ENCODE data around the gene MZB1. TPM values are rescaled to one million over a fixed set of nuclear protein-coding genes. Genes with fewer than 3 reads are reported as not detected.

The MZB1 gene, protein sequence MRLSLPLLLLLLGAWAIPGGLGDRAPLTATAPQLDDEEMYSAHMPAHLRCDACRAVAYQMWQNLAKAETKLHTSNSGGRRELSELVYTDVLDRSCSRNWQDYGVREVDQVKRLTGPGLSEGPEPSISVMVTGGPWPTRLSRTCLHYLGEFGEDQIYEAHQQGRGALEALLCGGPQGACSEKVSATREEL
- polyA plus RNA-seq (2012; ENCODE audit: missing spikeins) = 156 TPM

DNA sequence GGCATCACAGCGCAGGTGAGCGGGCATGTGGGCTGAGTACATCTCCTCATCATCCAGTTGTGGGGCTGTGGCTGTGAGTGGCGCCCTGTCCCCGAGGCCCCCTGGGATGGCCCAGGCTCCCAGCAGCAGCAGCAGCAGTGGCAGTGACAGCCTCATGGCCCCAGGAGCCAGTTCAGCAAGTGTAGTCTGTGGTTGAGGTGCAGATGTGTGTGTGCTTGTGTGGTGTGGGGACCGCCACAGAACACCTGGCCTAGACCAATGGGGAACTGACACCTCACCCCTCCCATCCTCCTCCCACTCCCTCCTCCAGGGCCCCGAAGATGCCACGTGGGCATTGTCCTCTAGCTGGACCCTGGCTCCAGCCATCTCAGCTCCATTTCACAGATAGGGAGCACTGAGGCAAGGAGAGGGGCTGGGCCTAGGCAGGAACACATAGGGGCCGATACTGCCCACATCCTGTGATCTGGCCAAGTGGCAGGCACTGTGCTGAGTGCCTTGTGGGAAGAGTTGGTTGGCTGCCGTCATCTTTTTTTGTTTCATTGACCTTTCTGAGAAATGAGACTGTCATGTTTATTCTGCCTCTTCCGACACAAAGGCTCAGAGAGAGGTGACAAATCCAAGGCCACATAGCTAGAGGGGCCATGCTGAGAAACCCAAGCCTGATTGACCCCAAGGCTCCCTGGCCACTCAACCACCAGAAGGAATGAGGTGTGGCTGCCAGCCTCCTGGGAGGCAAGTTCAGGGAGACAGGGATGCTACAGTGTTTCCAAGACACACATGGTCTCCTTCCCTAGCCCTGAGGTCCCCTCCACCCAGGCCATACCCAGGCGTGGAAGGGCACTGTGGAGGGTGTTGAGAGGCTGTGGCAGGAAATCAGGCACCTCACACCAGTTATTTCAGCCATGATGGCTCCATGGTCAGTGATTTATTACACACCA lies at the start of gene MZB1:
TSS of gene MZB1 (minus strand) at position 213 of the 938 bp plus-strand sequence. CDS start at position 156, 57 bp downstream.
- DNase-seq (ENCODE audit: insufficient read length) = peak; percentile 87
- TF ChIP-seq TAF1 (IDR thresholded peaks at IDR 0.05; ENCODE audit: borderline replicate concordance, low read depth, low read length) (peak; percentile 88), POLR2AphosphoS5 (IDR thresholded peaks at IDR 0.05; ENCODE audit: low read depth, low read length) (peak; percentile 97), POLR2A (IDR thresholded peaks at IDR 0.05; ENCODE audit: low read depth, low read length) (peak; percentile 94)
- peak; percentile 97 for FAIRE-seq

DNA sequence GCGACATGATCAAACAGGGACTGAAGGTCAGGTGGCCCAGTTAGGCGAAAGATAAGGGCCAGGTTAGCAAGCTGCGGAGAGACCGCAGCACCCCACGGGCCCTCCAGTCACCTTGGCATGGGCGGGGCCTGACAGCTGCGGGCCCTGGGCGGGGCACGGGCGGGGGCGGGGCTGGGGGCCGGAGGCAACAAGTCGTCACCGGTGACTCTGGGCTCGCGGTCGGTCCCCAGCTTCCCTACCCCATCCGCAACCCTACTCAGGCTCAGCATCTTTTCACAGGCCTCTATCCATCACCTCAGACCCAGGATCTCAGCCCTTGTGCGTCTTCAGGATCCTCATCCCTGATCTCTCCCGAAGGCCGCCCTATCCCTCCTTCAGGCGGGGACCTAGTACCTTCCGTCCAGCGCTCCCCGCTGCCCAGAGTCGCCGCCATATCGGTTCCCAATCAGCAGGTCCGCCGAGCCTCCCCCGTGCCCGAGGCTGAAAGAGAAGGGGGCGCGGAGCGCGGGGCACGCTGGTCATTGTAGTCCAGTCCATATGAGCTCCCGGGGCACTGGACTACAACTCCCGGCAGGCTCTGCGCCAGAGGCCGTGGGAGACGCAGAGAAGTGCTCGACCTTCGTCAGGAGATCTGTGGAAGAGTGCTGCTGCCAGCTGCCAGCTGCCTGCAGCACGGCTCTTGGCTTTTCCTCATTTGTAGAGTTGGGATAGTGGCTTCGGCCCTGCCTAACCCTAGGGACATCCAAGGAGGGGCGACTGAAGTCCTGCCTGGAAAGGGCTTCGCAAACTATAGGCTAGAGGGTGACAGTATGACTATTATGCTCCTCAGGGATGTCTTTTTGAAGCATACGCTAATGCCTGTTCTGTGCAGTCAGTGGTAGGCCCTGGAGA lies 49.5 kb upstream of the MZB1 start, which contains the start of gene DNAJC18:
TSS of gene DNAJC18 (minus strand) at position 513 of the 891 bp plus-strand sequence. CDS start at position 433, 80 bp downstream.
- FAIRE-seq (peak; percentile 87), DNase-seq (ENCODE audit: insufficient read length) (peak; percentile 88)
- TF ChIP-seq TAF1 (IDR thresholded peaks at IDR 0.05; ENCODE audit: borderline replicate concordance, low read depth, low read length) (0 out of 2 replicates have a peak, but pooled peaks have one; percentile 35), POLR2AphosphoS5 (IDR thresholded peaks at IDR 0.05; ENCODE audit: low read depth, low read length) (peak; percentile 66; the same call in 1 of the 2 replicates), POLR2A (IDR thresholded peaks at IDR 0.05; ENCODE audit: low read depth, low read length) (peak; percentile 57; the same call in 1 of the 2 replicates)

DNA sequence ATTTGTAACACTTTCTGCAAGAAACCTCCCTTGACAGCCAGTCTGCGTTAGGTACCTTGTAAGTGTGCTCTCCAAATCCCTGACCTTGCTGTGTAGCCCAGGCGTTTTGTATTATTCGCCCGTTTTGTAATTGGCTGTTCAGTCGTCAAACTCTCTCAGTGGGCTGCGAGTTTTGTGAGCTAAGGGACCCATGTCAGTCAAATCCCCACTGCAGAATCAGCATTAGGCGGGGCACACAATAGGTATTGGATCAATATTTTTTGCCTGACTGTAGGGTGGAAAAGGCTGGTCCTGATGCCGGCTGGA lies 48.9 kb upstream of the MZB1 start:
- DNase-seq (ENCODE audit: insufficient read length) (no peak), FAIRE-seq (no peak)
- TF ChIP-seq TAF1 (IDR thresholded peaks at IDR 0.05; ENCODE audit: borderline replicate concordance, low read depth, low read length) (no peak), POLR2AphosphoS5 (IDR thresholded peaks at IDR 0.05; ENCODE audit: low read depth, low read length) (no peak), POLR2A (IDR thresholded peaks at IDR 0.05; ENCODE audit: low read depth, low read length) (no peak)

GRCh38 chr5:139435676-139436075 lies 46.0 kb upstream of the MZB1 start:
- FAIRE-seq = no peak
- no peak for DNase-seq (ENCODE audit: insufficient read length)
- TF ChIP-seq POLR2AphosphoS5 (IDR thresholded peaks at IDR 0.05; ENCODE audit: low read depth, low read length) (no peak), TAF1 (IDR thresholded peaks at IDR 0.05; ENCODE audit: borderline replicate concordance, low read depth, low read length) (no peak), POLR2A (IDR thresholded peaks at IDR 0.05; ENCODE audit: low read depth, low read length) (no peak)

DNA sequence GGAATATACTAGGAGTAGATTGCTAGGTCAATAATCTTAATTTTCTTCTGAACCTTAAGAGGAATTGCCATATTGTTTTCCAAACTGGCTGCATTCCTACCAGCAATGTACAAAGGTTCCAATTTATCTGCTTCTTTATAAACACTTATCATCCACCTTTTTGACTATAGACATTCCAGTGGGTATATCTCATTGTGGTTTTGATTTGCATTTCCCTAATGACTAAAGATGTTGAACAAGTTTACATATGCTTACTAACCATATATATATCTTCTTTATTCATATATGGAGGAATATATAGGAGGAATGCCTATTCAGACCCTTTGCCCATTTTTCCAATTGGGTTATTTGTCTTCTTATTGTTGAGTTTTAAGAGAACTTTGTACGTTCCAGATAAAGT lies 42.0 kb upstream of the MZB1 start:
- DNase-seq (ENCODE audit: insufficient read length) = no peak
- FAIRE-seq = no peak
- TF ChIP-seq POLR2A (IDR thresholded peaks at IDR 0.05; ENCODE audit: low read depth, low read length) (no peak), POLR2AphosphoS5 (IDR thresholded peaks at IDR 0.05; ENCODE audit: low read depth, low read length) (no peak), TAF1 (IDR thresholded peaks at IDR 0.05; ENCODE audit: borderline replicate concordance, low read depth, low read length) (no peak)

GRCh38 chr5:139430015-139430414 lies 40.3 kb upstream of the MZB1 start:
- DNase-seq (ENCODE audit: insufficient read length) (no peak), FAIRE-seq (no peak)
- TF ChIP-seq TAF1 (IDR thresholded peaks at IDR 0.05; ENCODE audit: borderline replicate concordance, low read depth, low read length) (no peak), POLR2AphosphoS5 (IDR thresholded peaks at IDR 0.05; ENCODE audit: low read depth, low read length) (no peak), POLR2A (IDR thresholded peaks at IDR 0.05; ENCODE audit: low read depth, low read length) (no peak)

- no peak for TF ChIP-seq TAF1 (IDR thresholded peaks at IDR 0.05; ENCODE audit: borderline replicate concordance, low read depth, low read length)
- TF ChIP-seq POLR2A (IDR thresholded peaks at IDR 0.05; ENCODE audit: low read depth, low read length) = no peak
- no peak for TF ChIP-seq POLR2AphosphoS5 (IDR thresholded peaks at IDR 0.05; ENCODE audit: low read depth, low read length)
- no peak for FAIRE-seq
- DNase-seq (ENCODE audit: insufficient read length) = no peak
Observed at GRCh38 chr5:139426203-139426885, 36.6 kb upstream of the MZB1 start.

GRCh38 chr5:139425497-139425896 lies 35.8 kb upstream of the MZB1 start:
- FAIRE-seq = no peak
- no peak for DNase-seq (ENCODE audit: insufficient read length)
- TF ChIP-seq POLR2A (IDR thresholded peaks at IDR 0.05; ENCODE audit: low read depth, low read length) = no peak

- DNase-seq (ENCODE audit: insufficient read length) (no peak), FAIRE-seq (peak; percentile 80)
- TF ChIP-seq POLR2A (IDR thresholded peaks at IDR 0.05; ENCODE audit: low read depth, low read length) (no peak), POLR2AphosphoS5 (IDR thresholded peaks at IDR 0.05; ENCODE audit: low read depth, low read length) (no peak), TAF1 (IDR thresholded peaks at IDR 0.05; ENCODE audit: borderline replicate concordance, low read depth, low read length) (no peak)
Observed at GRCh38 chr5:139422307-139422893, 32.7 kb upstream of the MZB1 start.

Measured in GM12892 (cell line).